Suprapubic skin (tissue), 4 donors: Measurements from ENCODE around the gene NOC3L. TPM values are rescaled to one million over a fixed set of nuclear protein-coding genes. Genes with fewer than 3 reads are reported as not detected.

Source experiments
- DNase-seq, 2 donors: peaks; one replicate each; pipeline ENCODE4 v3.0.0-alpha.2; 2019; ENCODE audit warnings: low spot score in 2 of 2
- H3K27ac ChIP-seq: fragments of 200-600 bp; sonication (generic); one replicate; pipeline ENCODE4 v1.5.1; 2019
- H3K27me3 ChIP-seq: fragments of 200-600 bp; sonication (generic); one replicate; pipeline ENCODE4 v1.5.1; 2019
- H3K36me3 ChIP-seq: fragments of 200-600 bp; sonication (generic); one replicate; pipeline ENCODE4 v1.5.1; 2019
- H3K4me1 ChIP-seq: fragments of 200-600 bp; sonication (generic); one replicate; pipeline ENCODE4 v1.5.1; 2019
- H3K4me3 ChIP-seq: fragments of 200-600 bp; sonication (generic); one replicate; pipeline ENCODE4 v1.5.1; 2019; ENCODE audit warnings: mild to moderate bottlenecking
- H3K9me3 ChIP-seq: fragments of 200-600 bp; sonication (generic); one replicate; pipeline ENCODE4 v1.5.1; 2019
- CTCF ChIP-seq, 2 donors: fragments of 200-600 bp in 1 of 2; fragments of 450-650 bp in 1 of 2; sonication (generic) in 1 of 2; IDR thresholded peaks; one replicate each; pipeline ENCODE4 v1.5.1; 2016 to 2019; ENCODE audit warnings: antibody characterized with exemption in 2 of 2, mild to moderate bottlenecking in 1 of 2, moderate library complexity in 1 of 2
- EP300 ChIP-seq: sonication (generic); formaldehyde crosslinking; IDR thresholded peaks from one replicate; pipeline ENCODE4 v1.6.1; 2017; ENCODE audit warnings: antibody characterized with exemption
- POLR2A ChIP-seq, 2 donors: fragments of 450-650 bp; IDR thresholded peaks; one replicate each; pipeline ENCODE4 v1.6.1; 2017; ENCODE audit warnings: antibody characterized with exemption in 2 of 2, mild to moderate bottlenecking in 2 of 2, moderate library complexity in 2 of 2
- POLR2AphosphoS5 ChIP-seq, 3 donors: sonication (generic); formaldehyde crosslinking; IDR thresholded peaks; one replicate each; pipeline ENCODE4 v1.6.1; 2017; ENCODE audit warnings: antibody characterized with exemption in 3 of 3
- WGBS: methylation state at CpG from one replicate; pipeline ENCODE4 v1.1.5; 2018; 5-methylcytosine and 5-hydroxymethylcytosine counted together
- total RNA-seq, 4 donors: library from RNA; depleted of rRNA; stranded (reverse); fragments of >200 nt; gene quantifications; one replicate each; pipeline ENCODE4 v1.1.0, GENCODE V29; 2016

The NOC3L gene
- total RNA-seq, 4 donors from 2014 or later, result 10.0 to 25.3 (median 12.8) TPM

GRCh38 chr10:94300042-94300441 is 62.7 kb downstream of the NOC3L start:
- H3K4me3 ChIP-seq, result no peak overlapping the region
- H3K27me3 ChIP-seq, result no peaks in the 10 kb centered on the region
- TF ChIP-seq POLR2AphosphoS5 (IDR thresholded peaks at IDR 0.05) (no peak), CTCF (IDR thresholded peaks at IDR 0.05) (no peak), EP300 (no peak), POLR2A (IDR thresholded peaks at IDR 0.05) (no peak)
- DNase-seq, result no peak
- 95% methylated on average over 3 of the region's 3 CpGs for WGBS
- no peak overlapping the region for H3K27ac ChIP-seq
- no peaks in the 10 kb centered on the region for H3K4me1 ChIP-seq
- no peaks in the 10 kb centered on the region for H3K9me3 ChIP-seq
- no peaks in the 10 kb centered on the region for H3K36me3 ChIP-seq

- no peak overlapping the region for H3K27ac ChIP-seq
- H3K4me3 ChIP-seq, result no peak overlapping the region
- no peaks in the 10 kb centered on the region for H3K9me3 ChIP-seq
- no peaks in the 10 kb centered on the region for H3K4me1 ChIP-seq
- H3K36me3 ChIP-seq, result no peaks in the 10 kb centered on the region
- WGBS, result 80% methylated on average over 3 of the region's 3 CpGs
- no peaks in the 10 kb centered on the region for H3K27me3 ChIP-seq
- DNase-seq, result no peak
- TF ChIP-seq EP300 (no peak), POLR2A (IDR thresholded peaks at IDR 0.05) (no peak), POLR2AphosphoS5 (IDR thresholded peaks at IDR 0.05) (no peak), CTCF (IDR thresholded peaks at IDR 0.05) (no peak)
These were observed 63.3 kb downstream of the NOC3L start for GRCh38 chr10:94299417-94299816.

- no peak overlapping the region for H3K27ac ChIP-seq
- DNase-seq, result no peak
- H3K4me3 ChIP-seq, result no peak overlapping the region
- no peaks in the 10 kb centered on the region for H3K27me3 ChIP-seq
- no peaks in the 10 kb centered on the region for H3K9me3 ChIP-seq
- 76% methylated on average over 5 of the region's 5 CpGs for WGBS
- peaks cover 9% of the 10 kb centered on the region for H3K4me1 ChIP-seq
- no peaks in the 10 kb centered on the region for H3K36me3 ChIP-seq
- TF ChIP-seq CTCF (IDR thresholded peaks at IDR 0.05), result no peak
- TF ChIP-seq POLR2AphosphoS5 (IDR thresholded peaks at IDR 0.05), result no peak
- TF ChIP-seq EP300, result no peak
- TF ChIP-seq POLR2A (IDR thresholded peaks at IDR 0.05), result no peak
These were observed 68.6 kb downstream of the NOC3L start for GRCh38 chr10:94294168-94294567.

- no peaks in the 10 kb centered on the region for H3K36me3 ChIP-seq
- H3K4me1 ChIP-seq, result peaks cover 9% of the 10 kb centered on the region
- H3K4me3 ChIP-seq, result no peak overlapping the region
- H3K9me3 ChIP-seq, result no peaks in the 10 kb centered on the region
- TF ChIP-seq EP300 (no peak), POLR2AphosphoS5 (IDR thresholded peaks at IDR 0.05) (no peak), CTCF (IDR thresholded peaks at IDR 0.05) (no peak), POLR2A (IDR thresholded peaks at IDR 0.05) (no peak)
- WGBS, result 14% methylated on average over 1 of the region's 1 CpG
- DNase-seq, result no peak
- no peaks in the 10 kb centered on the region for H3K27me3 ChIP-seq
- no peak overlapping the region for H3K27ac ChIP-seq
These were observed 69.4 kb downstream of the NOC3L start for GRCh38 chr10:94293354-94293753.

- H3K36me3 ChIP-seq, result no peaks in the 10 kb centered on the region
- no peaks in the 10 kb centered on the region for H3K27me3 ChIP-seq
- H3K4me1 ChIP-seq, result peaks cover 9% of the 10 kb centered on the region
- no peak overlapping the region for H3K4me3 ChIP-seq
- WGBS, result 56% methylated on average over 2 of the region's 2 CpGs
- no peak overlapping the region for H3K27ac ChIP-seq
- DNase-seq, result no peak
- TF ChIP-seq POLR2A (IDR thresholded peaks at IDR 0.05) (no peak), EP300 (no peak), CTCF (IDR thresholded peaks at IDR 0.05) (no peak), POLR2AphosphoS5 (IDR thresholded peaks at IDR 0.05) (no peak)
- H3K9me3 ChIP-seq, result no peaks in the 10 kb centered on the region
These were observed 70.2 kb downstream of the NOC3L start for GRCh38 chr10:94292434-94293090.
